HG03135 (cell line): ENCODE data around the gene DLGAP4.

ENCODE experiments used
- ATAC-seq: cut with Tn5 transposase; IDR thresholded peaks from one replicate; pipeline ENCODE4 v1.9.1; 2021; ENCODE audit warnings: mild to moderate bottlenecking, moderate library complexity; ENCODE audit not compliant: unreplicated experiment

DLGAP4 gene

GRCh38 chr20:36574366-36575135 lies 268.4 kb downstream of the DLGAP4 start:
- ATAC-seq: no peak

GRCh38 chr20:36576081-36576445 lies 269.9 kb downstream of the DLGAP4 start:
- ATAC-seq: no peak
